OCI-LY3 (cell line): ENCODE measurements around the gene DR1.

Experiments used
- CTCF ChIP-seq: fragments of 200-600, 300-600 bp; sonication (generic); IDR thresholded peaks from 2 replicates; pipeline ENCODE4 v1.5.1; 2014; ENCODE audit warnings: antibody characterized with exemption, low read length, low read depth
- EZH2phosphoT487 ChIP-seq: fragments of 200-600 bp; shearing (Covaris generic); IDR thresholded peaks from 2 replicates; pipeline ENCODE4 v1.6.1; 2018; ENCODE audit warnings: antibody characterized with exemption, mixed run types, low read depth

- TF ChIP-seq CTCF (no peak), EZH2phosphoT487 (no peak)
Measured at GRCh38 chr1:93354749-93355148, 9.0 kb downstream of the DR1 start.
